Breast epithelium (tissue), 4 donors: ENCODE data around the gene EML1. TPM values are rescaled to one million over a fixed set of nuclear protein-coding genes. Genes with fewer than 3 reads are reported as not detected.

Source experiments
- DNase-seq, 2 donors: peaks; one replicate each; pipeline ENCODE4 v3.0.0-alpha.2; 2019; ENCODE audit warnings: low spot score in 2 of 2
- H3K27ac ChIP-seq, 2 donors: fragments of 200-600 bp; sonication (generic) in 1 of 2; one replicate each; pipeline ENCODE4 v1.5.1; 2016 to 2019; ENCODE audit warnings: mild to moderate bottlenecking in 1 of 2
- H3K27me3 ChIP-seq, 2 donors: fragments of 200-600 bp; sonication (generic) in 1 of 2; one replicate each; pipeline versions ENCODE4 v1.5.1 to v1.6.0; 2017 to 2019; ENCODE audit warnings: control low read depth in 1 of 2, mild to moderate bottlenecking in 1 of 2
- H3K36me3 ChIP-seq: fragments of 200-600 bp; one replicate; pipeline ENCODE4 v1.5.1; 2019
- H3K4me1 ChIP-seq, 2 donors: fragments of 200-600 bp; sonication (generic); one replicate each; pipeline ENCODE4 v1.5.1; 2016 to 2019; ENCODE audit warnings: control low read depth in 1 of 2
- H3K4me3 ChIP-seq, 3 donors: fragments of 200-600 bp; sonication (generic); 1 replicate in 2 of 3; 2 replicates in 1 of 3; pipeline ENCODE4 v1.5.1; 2016 to 2019; ENCODE audit warnings: mild to moderate bottlenecking in 3 of 3, moderate library complexity in 2 of 3
- H3K9me3 ChIP-seq, 2 donors: fragments of 200-600 bp; sonication (generic) in 1 of 2; one replicate each; pipeline ENCODE4 v1.5.1; 2016 to 2019; ENCODE audit warnings: control low read depth in 1 of 2
- CTCF ChIP-seq, 3 donors: fragments of 450-650 bp; IDR thresholded peaks; one replicate each; pipeline ENCODE4 v1.5.1; 2016 to 2017; ENCODE audit warnings: antibody characterized with exemption in 3 of 3, mild to moderate bottlenecking in 3 of 3, moderate library complexity in 3 of 3
- POLR2A ChIP-seq: fragments of 450-650 bp; IDR thresholded peaks from one replicate; pipeline ENCODE4 v1.6.1; 2016; ENCODE audit warnings: antibody characterized with exemption, mild to moderate bottlenecking, moderate library complexity
- POLR2AphosphoS5 ChIP-seq, 3 donors: sonication (generic); formaldehyde crosslinking; IDR thresholded peaks; one replicate each; pipeline ENCODE4 v1.6.1; 2017; ENCODE audit warnings: antibody characterized with exemption in 3 of 3
- intact Hi-C: fragments of 100-400 bp; cut with DNase I; formaldehyde crosslinking; loops from one replicate; pipeline ENCODE4 v1.15.1; 2023; ENCODE audit warnings: low total_unique reads
- total RNA-seq, 3 donors: library from RNA; depleted of rRNA; stranded (reverse); fragments of >200 nt; gene quantifications; one replicate each; pipeline ENCODE4 v1.1.0, GENCODE V29; 2016

EML1 gene
- total RNA-seq, 3 donors from 2014 or later: 11.3 to 26.1 (median 25.9) TPM

GRCh38 chr14:99854831-99855230 lies 61.6 kb downstream of the EML1 start:
- Histone ChIP-seq H3K9me3 (no peaks in the 10 kb centered on the region), H3K4me1 (no peaks in the 10 kb centered on the region), H3K4me3 (no peak overlapping the region), H3K27ac (no peak overlapping the region), H3K36me3 (no peaks in the 10 kb centered on the region), H3K27me3 (no peaks in the 10 kb centered on the region)
- TF ChIP-seq POLR2AphosphoS5 (IDR thresholded peaks at IDR 0.05): no peak
- TF ChIP-seq POLR2A: no peak
- no peak for TF ChIP-seq CTCF (IDR thresholded peaks at IDR 0.05)
- intact Hi-C loops: no loop called here
- DNase-seq: no peak

- no peaks in the 10 kb centered on the region for H3K36me3 ChIP-seq
- intact Hi-C loops: no loop called here
- TF ChIP-seq POLR2AphosphoS5 (IDR thresholded peaks at IDR 0.05): no peak
- no peak for TF ChIP-seq CTCF (IDR thresholded peaks at IDR 0.05)
- no peak for TF ChIP-seq POLR2A
- no peak overlapping the region for H3K27ac ChIP-seq
- H3K9me3 ChIP-seq: no peaks in the 10 kb centered on the region
- no peak overlapping the region for H3K4me3 ChIP-seq
- no peaks in the 10 kb centered on the region for H3K27me3 ChIP-seq
- H3K4me1 ChIP-seq: no peaks in the 10 kb centered on the region
- no peak for DNase-seq
Observed at GRCh38 chr14:99855271-99855670, 62.1 kb downstream of the EML1 start.

DNA sequence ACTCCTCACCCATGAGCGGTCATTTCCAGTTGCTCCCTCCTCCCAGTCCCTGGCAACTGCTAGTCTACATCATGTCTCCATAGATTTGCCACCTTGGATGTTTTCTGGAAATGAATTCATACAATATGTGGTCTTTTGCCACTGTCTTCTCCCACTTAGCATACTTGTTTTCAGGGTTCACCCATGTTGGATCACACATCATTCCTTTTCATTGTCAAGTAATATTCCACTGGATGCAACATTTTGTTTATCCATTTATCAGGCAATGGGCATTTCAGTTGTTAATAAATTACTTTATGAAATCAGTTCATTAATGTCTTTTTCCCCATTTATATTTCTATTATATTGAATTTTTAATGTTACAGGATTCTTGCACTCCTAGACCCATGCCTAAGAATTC lies 64.3 kb downstream of the EML1 start:
- TF ChIP-seq POLR2AphosphoS5 (IDR thresholded peaks at IDR 0.05) (no peak), CTCF (IDR thresholded peaks at IDR 0.05) (no peak), POLR2A (no peak)
- Histone ChIP-seq H3K9me3 (no peaks in the 10 kb centered on the region), H3K27me3 (no peaks in the 10 kb centered on the region), H3K4me3 (no peak overlapping the region), H3K27ac (no peak overlapping the region), H3K36me3 (no peaks in the 10 kb centered on the region), H3K4me1 (no peaks in the 10 kb centered on the region)
- DNase-seq: no peak
- intact Hi-C loops: no loop called here

DNA sequence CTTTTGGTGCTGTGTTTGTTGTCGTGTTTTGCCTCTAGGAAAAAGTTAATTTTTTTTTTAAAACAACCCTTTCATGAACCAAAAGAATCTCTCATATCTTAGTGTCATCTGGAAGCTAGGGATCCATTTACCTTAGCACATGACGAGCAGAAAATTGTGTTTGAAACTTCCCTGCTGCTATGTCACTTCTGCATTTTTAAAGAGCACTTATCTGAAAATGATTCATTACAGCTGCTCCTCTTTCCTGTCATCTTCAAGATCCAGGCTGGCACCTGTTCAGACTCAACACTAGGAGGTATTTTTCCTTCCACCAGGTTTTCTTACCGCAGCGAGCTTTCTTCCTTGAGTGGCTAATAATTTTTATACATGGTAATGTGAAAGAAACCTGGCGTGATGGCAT lies 67.0 kb downstream of the EML1 start:
- Histone ChIP-seq H3K27ac (no peak overlapping the region), H3K9me3 (no peaks in the 10 kb centered on the region), H3K4me3 (no peak overlapping the region), H3K36me3 (no peaks in the 10 kb centered on the region), H3K4me1 (no peaks in the 10 kb centered on the region), H3K27me3 (no peaks in the 10 kb centered on the region)
- intact Hi-C loops: no loop called here
- no peak for DNase-seq
- no peak for TF ChIP-seq POLR2A
- no peak for TF ChIP-seq POLR2AphosphoS5 (IDR thresholded peaks at IDR 0.05)
- TF ChIP-seq CTCF (IDR thresholded peaks at IDR 0.05): no peak

DNA sequence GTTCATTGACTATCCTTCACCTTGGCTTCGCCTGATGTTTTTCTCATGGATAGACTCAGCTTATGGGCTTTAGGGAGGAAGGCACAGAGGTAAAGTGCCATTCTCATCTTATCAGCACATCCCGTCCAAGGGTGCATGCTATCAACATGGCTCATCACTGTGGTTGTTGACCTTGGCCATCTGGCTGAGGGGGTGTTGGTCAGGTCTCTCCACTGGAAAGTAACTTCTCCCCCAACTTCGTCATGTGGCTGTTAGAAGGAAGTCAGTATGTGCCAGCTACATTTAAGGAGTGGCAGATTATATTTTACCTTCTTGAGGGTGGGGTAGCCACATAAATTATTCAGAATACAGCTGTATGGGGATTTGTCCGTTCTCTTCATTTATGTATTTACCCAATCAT lies 68.9 kb downstream of the EML1 start:
- H3K36me3 ChIP-seq: no peaks in the 10 kb centered on the region
- intact Hi-C loops: no loop called here
- H3K4me1 ChIP-seq: no peaks in the 10 kb centered on the region
- no peak overlapping the region for H3K27ac ChIP-seq
- TF ChIP-seq CTCF (IDR thresholded peaks at IDR 0.05) (no peak), POLR2AphosphoS5 (IDR thresholded peaks at IDR 0.05) (no peak), POLR2A (no peak)
- no peak for DNase-seq
- no peaks in the 10 kb centered on the region for H3K9me3 ChIP-seq
- no peak overlapping the region for H3K4me3 ChIP-seq
- H3K27me3 ChIP-seq: no peaks in the 10 kb centered on the region
